MG63 (cell line): ENCODE results near the gene CPAMD8. TPM values are rescaled to one million over a fixed set of nuclear protein-coding genes. Genes with fewer than 3 reads are reported as not detected.
"Not testable (repeated sequence)": the region's sequence is repeated elsewhere in the genome, so short reads cannot be mapped to it uniquely, and the experiment has no call there.

Source experiments
- DNase-seq: peaks from one replicate; pipeline ENCODE4 v3.0.0-alpha.2; 2020
- H3K27me3 ChIP-seq: fragments of 250-450 bp; sonication (Bioruptor Pico); 2 replicates; pipeline ENCODE4 v1.5.1; 2020; ENCODE audit warnings: mild to moderate bottlenecking, moderate library complexity
- H3K36me3 ChIP-seq: fragments of 250-450 bp; sonication (Bioruptor Pico); 2 replicates; pipeline ENCODE4 v1.5.1; 2020; ENCODE audit warnings: mild to moderate bottlenecking, moderate library complexity
- H3K4me3 ChIP-seq: fragments of 250-450 bp; sonication (Bioruptor Pico); 2 replicates; pipeline ENCODE4 v1.5.1; 2020; ENCODE audit warnings: mild to moderate bottlenecking, moderate library complexity
- H3K9me3 ChIP-seq: fragments of 250-450 bp; sonication (Bioruptor Pico); 2 replicates; pipeline ENCODE4 v1.5.1; 2020; ENCODE audit warnings: mild to moderate bottlenecking, moderate library complexity
- total RNA-seq: library from RNA; depleted of rRNA; stranded (reverse); fragments of >200 nt; shearing (Covaris generic); gene quantifications from 2 replicates; pipeline ENCODE4 v1.2.3, GENCODE V29; 2014; ENCODE audit warnings: low replicate concordance

Gene CPAMD8
- total RNA-seq, 1 experiment from 2014 or later, result 2.6 TPM

- DNase-seq, result no peak
- no peaks in the 10 kb centered on the region for H3K36me3 ChIP-seq
- H3K27me3 ChIP-seq, result peaks cover 19% of the 10 kb centered on the region
- no peak overlapping the region for H3K4me3 ChIP-seq
- peaks cover 5% of the 10 kb centered on the region; the same call in 1 of the 2 replicates for H3K9me3 ChIP-seq
Measured at GRCh38 chr19:17021793-17022590, 4.6 kb downstream of the CPAMD8 start.

DNA sequence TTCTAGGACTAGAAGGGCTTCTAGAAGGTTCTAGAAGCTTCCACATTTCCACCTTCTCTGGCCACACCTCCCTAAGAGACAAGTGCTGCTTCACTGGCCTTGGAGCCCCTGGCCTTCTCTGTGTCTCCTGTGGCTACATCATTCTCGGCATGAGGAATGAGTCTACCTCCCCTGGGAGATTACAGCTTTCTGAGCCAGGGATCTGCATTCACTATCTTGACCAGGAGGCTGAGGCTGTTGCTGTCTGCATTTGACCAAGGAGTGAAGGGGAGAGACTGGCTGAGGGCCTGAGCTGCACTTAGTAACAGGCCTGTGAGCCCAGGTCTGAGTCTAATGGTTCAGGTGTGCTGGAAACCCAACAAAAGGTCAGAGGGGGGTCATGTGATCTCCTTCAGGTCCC is 5.3 kb downstream of the CPAMD8 start:
- H3K36me3 ChIP-seq, result no peaks in the 10 kb centered on the region
- H3K9me3 ChIP-seq, result peaks cover 5% of the 10 kb centered on the region; the same call in 1 of the 2 replicates
- peaks cover 21% of the 10 kb centered on the region for H3K27me3 ChIP-seq
- no peak overlapping the region for H3K4me3 ChIP-seq
- no peak for DNase-seq

- DNase-seq, result peak; percentile 26
- Histone ChIP-seq H3K9me3 (peaks cover 5% of the 10 kb centered on the region; the same call in 1 of the 2 replicates), H3K27me3 (peaks cover 21% of the 10 kb centered on the region), H3K4me3 (no peak overlapping the region), H3K36me3 (no peaks in the 10 kb centered on the region)
Measured at GRCh38 chr19:17020823-17021222, 5.8 kb downstream of the CPAMD8 start.

GRCh38 chr19:17020385-17020784 is 6.2 kb downstream of the CPAMD8 start:
- no peak for DNase-seq
- Histone ChIP-seq H3K9me3 (peaks cover 5% of the 10 kb centered on the region; the same call in 1 of the 2 replicates), H3K27me3 (peaks cover 21% of the 10 kb centered on the region), H3K36me3 (no peaks in the 10 kb centered on the region), H3K4me3 (no peak overlapping the region)

DNA sequence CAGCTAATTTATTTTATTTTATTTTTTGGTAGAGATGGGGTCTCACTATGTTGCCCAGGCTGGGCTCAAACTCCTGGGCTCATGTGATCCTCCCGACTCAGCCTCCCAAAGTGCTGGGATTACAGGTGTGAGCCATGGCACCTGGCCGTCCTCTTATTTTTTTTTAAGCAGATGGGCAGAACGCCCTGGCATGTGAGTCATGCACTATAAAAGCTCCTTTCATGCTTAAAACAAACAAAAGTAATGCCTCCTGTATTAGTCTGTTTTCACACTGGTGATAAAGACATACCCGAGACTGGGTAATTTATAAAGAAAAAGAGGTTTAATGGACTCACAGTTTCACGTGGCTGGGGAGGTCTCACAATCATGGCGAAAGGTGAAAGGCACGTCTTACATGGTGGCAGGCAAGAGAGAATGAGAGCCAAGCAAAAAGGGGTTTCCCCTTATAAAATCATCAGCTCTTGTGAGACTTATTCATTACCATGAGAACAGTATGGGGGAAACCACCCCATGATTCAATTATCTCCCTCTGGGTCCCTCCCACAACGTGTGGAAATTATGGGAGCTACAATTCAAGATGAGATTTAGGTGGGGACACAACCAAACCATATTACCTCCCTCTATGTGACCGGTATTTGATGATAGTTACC is 12.3 kb downstream of the CPAMD8 start:
- not testable (repeated sequence) for H3K4me3 ChIP-seq, H3K9me3 ChIP-seq, H3K36me3 ChIP-seq
- peak; percentile 25 for DNase-seq
- peaks cover 30% of the 10 kb centered on the region for H3K27me3 ChIP-seq

DNA sequence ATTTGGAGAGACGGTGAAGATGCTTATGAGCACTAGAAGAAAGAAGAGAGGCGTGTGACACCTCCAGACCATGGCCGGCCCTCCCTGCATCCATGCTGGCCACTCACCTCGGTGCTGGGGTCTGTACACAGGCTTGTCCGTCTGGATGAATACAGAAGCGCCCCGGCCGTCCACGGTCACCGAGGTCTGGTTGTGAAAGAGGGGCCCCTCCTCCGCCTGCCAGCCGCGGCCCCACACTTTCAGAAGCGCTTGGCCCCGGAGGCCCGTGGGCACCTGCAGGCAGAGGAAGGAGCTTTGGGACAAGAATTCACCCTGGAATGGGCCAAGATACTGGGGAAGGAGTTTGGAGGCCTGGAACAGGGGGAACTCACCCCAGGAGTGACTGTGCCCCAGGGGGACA is 15.1 kb downstream of the CPAMD8 start:
- Histone ChIP-seq H3K4me3 (no peak overlapping the region), H3K27me3 (peaks cover 26% of the 10 kb centered on the region), H3K9me3 (peaks cover 9% of the 10 kb centered on the region), H3K36me3 (no peaks in the 10 kb centered on the region)
- no peak for DNase-seq

- 0 out of 2 replicates have a peak, but pooled peaks cover 3% of the 10 kb centered on the region for H3K27me3 ChIP-seq
- DNase-seq, result no peak
- no peak overlapping the region for H3K4me3 ChIP-seq
- no peaks in the 10 kb centered on the region for H3K9me3 ChIP-seq
- no peaks in the 10 kb centered on the region for H3K36me3 ChIP-seq
Measured at GRCh38 chr19:17006579-17006978, 20.0 kb downstream of the CPAMD8 start.

DNA sequence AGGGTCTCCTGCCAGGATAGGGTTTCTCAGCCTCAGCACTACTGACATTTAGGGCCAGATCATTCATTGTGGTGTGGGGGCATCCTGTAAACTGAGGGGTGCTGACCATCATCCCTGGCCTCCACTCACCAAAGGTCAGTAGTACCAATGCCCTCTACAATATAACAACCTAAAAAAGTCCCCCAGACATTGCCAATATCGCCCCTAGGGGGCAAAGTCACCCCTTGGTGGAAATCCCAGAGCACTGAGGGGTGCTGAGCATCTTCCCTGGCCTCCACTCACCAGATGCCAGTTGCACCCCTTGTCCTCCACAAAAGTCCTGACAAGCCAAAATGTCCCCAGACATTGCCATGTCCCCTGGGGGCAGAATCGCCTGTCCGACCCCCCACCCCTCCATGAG is 21.6 kb downstream of the CPAMD8 start:
- Histone ChIP-seq H3K36me3 (no peaks in the 10 kb centered on the region), H3K9me3 (no peaks in the 10 kb centered on the region), H3K4me3 (no peak overlapping the region), H3K27me3 (0 out of 2 replicates have a peak, but pooled peaks cover 3% of the 10 kb centered on the region)
- DNase-seq, result no peak

GRCh38 chr19:17004386-17004785 is 22.2 kb downstream of the CPAMD8 start:
- Histone ChIP-seq H3K27me3 (0 out of 2 replicates have a peak, but pooled peaks cover 3% of the 10 kb centered on the region), H3K9me3 (no peaks in the 10 kb centered on the region), H3K4me3 (no peak overlapping the region), H3K36me3 (no peaks in the 10 kb centered on the region)
- DNase-seq, result no peak

- peaks cover 6% of the 10 kb centered on the region; the same call in 1 of the 2 replicates for H3K27me3 ChIP-seq
- H3K36me3 ChIP-seq, result no peaks in the 10 kb centered on the region
- H3K9me3 ChIP-seq, result no peaks in the 10 kb centered on the region; the same call in 1 of the 2 replicates
- no peak for DNase-seq
- H3K4me3 ChIP-seq, result no peak overlapping the region
Measured at GRCh38 chr19:17002455-17002854, 24.2 kb downstream of the CPAMD8 start.

GRCh38 chr19:17001603-17002183 is 24.9 kb downstream of the CPAMD8 start:
- H3K9me3 ChIP-seq, result no peaks in the 10 kb centered on the region; the same call in 1 of the 2 replicates
- H3K27me3 ChIP-seq, result peaks cover 6% of the 10 kb centered on the region; the same call in 1 of the 2 replicates
- no peak overlapping the region for H3K4me3 ChIP-seq
- no peak for DNase-seq
- H3K36me3 ChIP-seq, result no peaks in the 10 kb centered on the region

- Histone ChIP-seq H3K36me3 (no peaks in the 10 kb centered on the region), H3K4me3 (no peak overlapping the region), H3K9me3 (no peaks in the 10 kb centered on the region; the same call in 1 of the 2 replicates), H3K27me3 (peaks cover 4% of the 10 kb centered on the region; the same call in 1 of the 2 replicates)
- no peak for DNase-seq
Measured at GRCh38 chr19:16998635-16999194, 27.9 kb downstream of the CPAMD8 start.

GRCh38 chr19:16996838-16997490 is 29.6 kb downstream of the CPAMD8 start:
- not testable (repeated sequence) for H3K4me3 ChIP-seq, DNase-seq, H3K27me3 ChIP-seq, H3K36me3 ChIP-seq, H3K9me3 ChIP-seq

GRCh38 chr19:16988661-16989060 is 37.9 kb downstream of the CPAMD8 start:
- Histone ChIP-seq H3K27me3 (no peaks in the 10 kb centered on the region; the same call in 1 of the 2 replicates), H3K4me3 (no peak overlapping the region), H3K9me3 (no peaks in the 10 kb centered on the region), H3K36me3 (no peaks in the 10 kb centered on the region)
- no peak for DNase-seq

GRCh38 chr19:16985403-16985802 is 41.2 kb downstream of the CPAMD8 start:
- no peaks in the 10 kb centered on the region for H3K36me3 ChIP-seq
- no peaks in the 10 kb centered on the region for H3K9me3 ChIP-seq
- H3K27me3 ChIP-seq, result no peaks in the 10 kb centered on the region; the same call in 1 of the 2 replicates
- no peak overlapping the region for H3K4me3 ChIP-seq
- no peak for DNase-seq

- H3K36me3 ChIP-seq, DNase-seq, H3K27me3 ChIP-seq, H3K4me3 ChIP-seq, H3K9me3 ChIP-seq: not testable (repeated sequence)
Measured at GRCh38 chr19:16982586-16982985, 44.0 kb downstream of the CPAMD8 start.
